ENCODE data around the gene APMAP. TPM values are rescaled to one million over a fixed set of nuclear protein-coding genes. Genes with fewer than 3 reads are reported as not detected.
A peak's percentile ranks its signal among the peaks of the same experiment; 100 is the strongest.

The APMAP gene
- total and polyA plus RNA-seq, 7 donors, result 9.6 to 55.8 (median 25.7) TPM

DNA sequence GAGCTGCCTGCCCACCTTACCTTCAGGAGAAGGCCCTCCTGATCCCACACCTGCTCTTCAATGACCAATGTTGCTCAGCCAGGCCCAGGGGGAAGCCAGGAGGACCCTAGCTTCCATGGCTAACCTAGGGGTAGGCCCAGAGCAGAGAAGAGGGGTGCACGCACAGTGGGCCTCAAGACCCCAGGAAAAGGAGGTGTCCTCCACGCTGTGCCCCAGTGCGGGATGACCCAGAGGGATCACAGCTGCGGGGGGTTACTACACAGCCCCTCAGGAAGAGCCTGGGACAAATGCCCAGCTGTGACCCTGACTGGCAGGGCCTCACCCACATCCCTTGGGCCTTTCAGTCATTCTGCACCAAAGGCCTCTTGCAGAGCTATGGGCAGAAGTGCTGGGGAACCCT lies 31.6 kb upstream of the APMAP start:
- H3K36me3 ChIP-seq, result peaks cover 0 to 37% (median 10%) of the 10 kb centered on the region in 4 donors
- intact Hi-C loops (cut with DNase I), result no loop called here
- H3K9me3 ChIP-seq, result no peaks in the 10 kb centered on the region
- H3K4me1 ChIP-seq, result no peaks in the 10 kb centered on the region
- 96 to 98% methylated on average over 4 of the region's 4 CpGs for WGBS, 2 donors
- DNase-seq, result peak; percentile 50
- no peaks in the 10 kb centered on the region for H3K27me3 ChIP-seq
- no peak overlapping the region for H3K27ac ChIP-seq
- TF ChIP-seq EP300 (IDR thresholded peaks at IDR 0.05) (no peak), CTCF (IDR thresholded peaks at IDR 0.05) (no peak), POLR2AphosphoS5 (IDR thresholded peaks at IDR 0.05) (no peak), POLR2A (IDR thresholded peaks at IDR 0.05) (no peak)
- H3K4me3 ChIP-seq, result no peak overlapping the region

GRCh38 chr20:25023356-25023755 lies 30.8 kb upstream of the APMAP start:
- Histone ChIP-seq H3K27me3 (no peaks in the 10 kb centered on the region), H3K36me3 (peaks cover 0 to 34% (median 10%) of the 10 kb centered on the region in 4 donors), H3K9me3 (no peaks in the 10 kb centered on the region), H3K4me3 (no peak overlapping the region), H3K4me1 (no peaks in the 10 kb centered on the region), H3K27ac (no peak overlapping the region)
- peak; percentile 55 for DNase-seq
- TF ChIP-seq EP300 (IDR thresholded peaks at IDR 0.05) (no peak), POLR2AphosphoS5 (IDR thresholded peaks at IDR 0.05) (no peak), POLR2A (IDR thresholded peaks at IDR 0.05) (no peak), CTCF (IDR thresholded peaks at IDR 0.05) (no peak)
- 81 to 84% methylated on average over 10 of the region's 10 CpGs for WGBS, 2 donors
- intact Hi-C loops (cut with DNase I), result no loop called here

DNA sequence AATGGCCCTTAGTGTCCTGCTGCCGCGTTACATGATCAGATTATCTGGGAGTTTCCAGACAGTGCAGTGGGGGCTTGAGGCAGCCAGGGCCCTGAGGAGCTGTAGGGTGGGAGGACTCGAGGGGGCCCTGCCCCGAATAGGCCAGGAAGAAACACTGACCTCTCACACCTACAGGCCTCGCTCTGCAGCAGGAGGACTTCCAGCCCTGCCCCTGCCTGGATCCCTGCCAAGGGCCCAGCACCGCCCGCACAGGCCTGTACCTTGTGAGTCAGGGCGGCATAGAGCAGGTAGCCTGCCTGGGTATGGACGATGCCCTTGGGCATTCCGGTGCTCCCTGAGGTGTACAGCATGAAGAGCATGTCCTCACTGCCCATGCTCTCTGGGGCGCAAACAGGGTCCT lies 30.1 kb upstream of the APMAP start:
- no peaks in the 10 kb centered on the region for H3K27me3 ChIP-seq
- no peaks in the 10 kb centered on the region for H3K4me1 ChIP-seq
- H3K9me3 ChIP-seq, result no peaks in the 10 kb centered on the region
- H3K27ac ChIP-seq, result no peak overlapping the region
- intact Hi-C loops (cut with DNase I), result no loop called here
- no peak overlapping the region for H3K4me3 ChIP-seq
- H3K36me3 ChIP-seq, result peaks cover 0 to 31% (median 12%) of the 10 kb centered on the region in 4 donors
- WGBS, 2 donors, result 32 to 76% methylated on average over 11 of the region's 11 CpGs
- TF ChIP-seq CTCF (IDR thresholded peaks at IDR 0.05) (no peak), EP300 (IDR thresholded peaks at IDR 0.05) (no peak), POLR2A (IDR thresholded peaks at IDR 0.05) (no peak), POLR2AphosphoS5 (IDR thresholded peaks at IDR 0.05) (no peak)
- peak; percentile 67 for DNase-seq

GRCh38 chr20:25021336-25021735 lies 28.8 kb upstream of the APMAP start:
- H3K27ac ChIP-seq, result no peak overlapping the region
- H3K4me1 ChIP-seq, result no peaks in the 10 kb centered on the region
- intact Hi-C loops (cut with DNase I), result no loop called here
- TF ChIP-seq CTCF (IDR thresholded peaks at IDR 0.05), result no peak
- no peak for TF ChIP-seq EP300 (IDR thresholded peaks at IDR 0.05)
- no peak for TF ChIP-seq POLR2A (IDR thresholded peaks at IDR 0.05)
- H3K4me3 ChIP-seq, result no peak overlapping the region
- peaks cover 4 to 43% (median 15%) of the 10 kb centered on the region in 4 donors for H3K36me3 ChIP-seq
- H3K27me3 ChIP-seq, result no peaks in the 10 kb centered on the region
- 96 to 98% methylated on average over 6 of the region's 6 CpGs for WGBS, 2 donors
- no peaks in the 10 kb centered on the region for H3K9me3 ChIP-seq
- DNase-seq, result no peak

- Histone ChIP-seq H3K27me3 (no peaks in the 10 kb centered on the region), H3K4me1 (no peaks in the 10 kb centered on the region), H3K36me3 (peaks cover 4 to 48% (median 16%) of the 10 kb centered on the region in 4 donors), H3K9me3 (no peaks in the 10 kb centered on the region), H3K27ac (no peak overlapping the region), H3K4me3 (no peak overlapping the region)
- intact Hi-C loops (cut with DNase I), result no loop called here
- DNase-seq, result peak; percentile 48
- no peak for TF ChIP-seq POLR2AphosphoS5 (IDR thresholded peaks at IDR 0.05)
- no peak for TF ChIP-seq EP300 (IDR thresholded peaks at IDR 0.05)
- no peak for TF ChIP-seq POLR2A (IDR thresholded peaks at IDR 0.05)
- no peak for TF ChIP-seq CTCF (IDR thresholded peaks at IDR 0.05)
- 94 to 95% methylated on average over 6 of the region's 6 CpGs for WGBS, 2 donors
Observed at GRCh38 chr20:25020901-25021301, 28.4 kb upstream of the APMAP start.
